H7 (cell line): ENCODE data around the gene SPRN. TPM values are rescaled to one million over a fixed set of nuclear protein-coding genes. Genes with fewer than 3 reads are reported as not detected.
A peak's percentile ranks its signal among the peaks of the same experiment; 100 is the strongest.
"Not testable (repeated sequence)": the region's sequence is repeated elsewhere in the genome, so short reads cannot be mapped to it uniquely, and the experiment has no call there.

ENCODE experiments used
- DNase-seq: peaks from one replicate; pipeline ENCODE4 v3.0.0; 2012
- H3K27me3 ChIP-seq: 2 replicates; pipeline ENCODE4 v1.6.0; 2011; ENCODE audit warnings: mild to moderate bottlenecking, low read length; ENCODE audit not compliant: control insufficient read depth, insufficient read depth
- H3K36me3 ChIP-seq: replicated peaks from 2 replicates; pipeline ENCODE4 v1.5.1; 2011; ENCODE audit warnings: low read length; ENCODE audit not compliant: control insufficient read depth, insufficient read depth
- H3K4me3 ChIP-seq: 2 replicates; pipeline ENCODE4 v1.5.1; 2011; ENCODE audit warnings: low read depth, mild to moderate bottlenecking, control low read depth, low read length, moderate library complexity; ENCODE audit not compliant: insufficient read depth
- total RNA-seq: library from RNA; depleted of rRNA; stranded (reverse); fragments of >200 nt; shearing (Covaris generic); gene quantifications from 2 replicates; pipeline ENCODE4 v1.2.3, GENCODE V29; 2014; rRNA removed

Gene SPRN, protein sequence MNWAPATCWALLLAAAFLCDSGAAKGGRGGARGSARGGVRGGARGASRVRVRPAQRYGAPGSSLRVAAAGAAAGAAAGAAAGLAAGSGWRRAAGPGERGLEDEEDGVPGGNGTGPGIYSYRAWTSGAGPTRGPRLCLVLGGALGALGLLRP
- 0.18 TPM in 1 of 2 replicates, not detected in the other for total RNA-seq

DNA sequence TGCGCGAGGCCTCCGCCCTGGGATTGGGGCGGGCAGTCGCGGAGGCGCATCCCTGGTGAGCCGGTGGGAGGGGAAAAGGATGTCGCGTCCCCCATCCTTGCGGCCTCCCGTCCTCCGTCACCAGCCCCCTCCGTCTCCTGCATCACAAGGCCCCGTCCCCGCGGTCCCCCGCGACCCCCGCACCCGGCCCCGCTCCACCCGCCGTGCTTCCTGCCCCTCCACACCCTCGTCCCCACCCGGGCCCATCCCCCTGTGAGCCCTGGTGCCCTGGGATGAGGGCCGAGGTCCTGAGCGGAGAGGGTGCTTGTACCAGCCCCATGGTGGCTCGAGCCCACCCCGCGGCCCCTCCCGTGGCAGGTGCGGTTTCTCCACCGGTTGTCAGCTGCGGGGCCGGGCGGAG, at the start of gene SPRN:
Gene SPRN, minus strand, starts transcription at position 25 of the 400 bp plus-strand sequence. CDS start 944 bp downstream, outside the sequence.
- H3K36me3 ChIP-seq, DNase-seq: not testable (repeated sequence)
- Histone ChIP-seq H3K27me3 (peaks cover 13% of the 10 kb centered on the region), H3K4me3 (peak within 1 kb of the TSS; percentile 19)

DNA sequence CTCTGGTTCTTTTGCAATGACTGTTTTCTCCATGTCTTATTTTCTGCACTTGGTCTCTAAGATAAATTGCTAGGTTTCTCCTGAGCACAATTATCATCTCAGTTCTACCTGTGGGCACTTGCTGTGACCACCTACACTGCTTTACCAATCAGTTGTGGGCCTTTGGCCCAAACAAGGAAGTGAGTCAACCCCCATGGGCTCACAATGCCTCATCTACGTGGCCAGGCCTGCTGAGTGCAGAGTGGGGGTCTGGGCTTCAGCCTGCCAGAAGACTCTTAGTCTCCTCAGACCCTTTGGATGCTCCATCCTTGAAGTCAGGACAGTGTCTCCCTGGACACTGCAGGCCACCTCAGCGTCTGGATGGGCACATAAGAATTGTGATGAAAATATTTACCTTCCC, 49.6 kb upstream of the SPRN start:
- Histone ChIP-seq H3K27me3 (no peaks in the 10 kb centered on the region), H3K4me3 (no peak overlapping the region), H3K36me3 (no peaks in the 10 kb centered on the region)
- DNase-seq: peak; percentile 14

DNA sequence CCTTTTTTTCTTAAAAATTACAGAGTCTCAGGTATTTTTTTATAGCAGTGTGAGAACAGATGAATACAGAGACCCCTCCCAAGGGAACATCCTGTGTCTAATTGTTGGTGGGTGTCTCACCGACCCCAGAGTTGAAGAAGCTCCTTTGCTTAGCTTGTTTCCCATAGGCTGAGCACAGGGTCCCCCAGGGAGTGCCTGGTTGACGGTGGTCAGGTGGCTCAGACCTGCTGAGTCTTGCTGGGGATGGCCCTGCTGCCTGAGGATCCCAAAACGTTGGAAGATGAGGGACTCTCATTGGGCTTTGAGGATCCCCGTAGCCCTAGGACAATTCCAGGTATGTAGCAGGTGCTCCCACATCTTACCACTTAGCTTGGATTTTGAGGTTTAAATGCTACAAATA, 48.8 kb upstream of the SPRN start:
- DNase-seq: no peak
- no peak overlapping the region for H3K4me3 ChIP-seq
- H3K36me3 ChIP-seq: no peaks in the 10 kb centered on the region
- H3K27me3 ChIP-seq: no peaks in the 10 kb centered on the region

DNA sequence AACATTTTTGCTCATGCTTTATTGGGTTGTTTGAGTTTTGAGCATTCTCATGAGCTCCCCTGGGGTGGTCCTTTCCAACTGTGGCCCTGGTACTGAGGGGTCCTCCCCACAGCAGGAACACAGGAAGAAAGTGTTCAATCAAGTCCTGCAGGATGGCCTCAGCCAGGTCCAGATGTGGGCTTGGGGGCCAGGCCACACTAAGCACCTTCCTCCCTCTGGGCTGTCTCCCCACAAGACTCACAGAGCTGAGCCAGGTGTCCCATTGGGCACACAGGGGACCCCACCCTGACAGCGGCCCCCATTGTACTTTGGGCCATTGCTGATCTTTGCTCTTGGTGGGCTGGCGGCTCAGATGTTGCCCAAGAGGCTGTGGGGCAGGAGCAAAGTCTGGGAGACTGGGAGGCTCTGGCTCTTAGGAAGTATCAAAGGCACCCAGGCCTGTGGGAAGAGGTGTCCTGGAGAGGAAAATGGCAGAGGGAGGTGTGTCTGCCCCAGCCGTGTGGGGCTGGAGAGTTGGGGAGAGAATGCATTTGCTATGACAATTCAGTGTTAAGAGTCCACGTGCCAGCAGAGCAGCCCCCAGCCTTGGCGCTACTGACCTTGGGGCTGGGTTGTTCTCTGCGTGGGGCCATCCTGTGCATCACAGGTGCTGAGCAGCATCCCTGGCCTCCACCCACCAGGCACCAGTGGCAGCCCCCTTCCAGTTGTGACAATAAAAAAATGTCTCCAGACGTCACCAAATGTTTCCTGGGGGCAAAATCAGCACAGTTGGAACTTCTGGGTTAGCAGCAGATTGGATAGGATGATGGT, 47.1 kb upstream of the SPRN start:
- Histone ChIP-seq H3K27me3 (no peaks in the 10 kb centered on the region), H3K4me3 (no peak overlapping the region), H3K36me3 (no peaks in the 10 kb centered on the region)
- no peak for DNase-seq

DNA sequence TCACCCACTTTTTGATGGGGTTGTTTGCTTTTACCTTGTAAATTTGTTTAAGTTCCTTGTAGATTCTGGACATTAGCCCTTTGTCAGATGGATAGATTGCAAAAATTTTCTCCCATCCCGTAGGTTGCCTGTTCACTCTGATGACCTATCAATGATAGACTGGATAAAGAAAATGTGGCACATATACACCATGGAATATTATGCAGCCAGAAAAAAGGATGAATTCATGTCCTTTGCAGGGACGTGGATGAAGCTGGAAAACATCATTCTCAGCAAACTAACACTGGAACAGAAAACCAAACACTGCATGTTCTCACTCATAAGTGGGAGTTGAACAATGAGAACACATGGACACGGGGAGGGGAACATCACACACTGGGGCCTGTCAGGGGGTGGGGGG, 44.8 kb upstream of the SPRN start:
- not testable (repeated sequence) for H3K4me3 ChIP-seq, H3K36me3 ChIP-seq, DNase-seq, H3K27me3 ChIP-seq

DNA sequence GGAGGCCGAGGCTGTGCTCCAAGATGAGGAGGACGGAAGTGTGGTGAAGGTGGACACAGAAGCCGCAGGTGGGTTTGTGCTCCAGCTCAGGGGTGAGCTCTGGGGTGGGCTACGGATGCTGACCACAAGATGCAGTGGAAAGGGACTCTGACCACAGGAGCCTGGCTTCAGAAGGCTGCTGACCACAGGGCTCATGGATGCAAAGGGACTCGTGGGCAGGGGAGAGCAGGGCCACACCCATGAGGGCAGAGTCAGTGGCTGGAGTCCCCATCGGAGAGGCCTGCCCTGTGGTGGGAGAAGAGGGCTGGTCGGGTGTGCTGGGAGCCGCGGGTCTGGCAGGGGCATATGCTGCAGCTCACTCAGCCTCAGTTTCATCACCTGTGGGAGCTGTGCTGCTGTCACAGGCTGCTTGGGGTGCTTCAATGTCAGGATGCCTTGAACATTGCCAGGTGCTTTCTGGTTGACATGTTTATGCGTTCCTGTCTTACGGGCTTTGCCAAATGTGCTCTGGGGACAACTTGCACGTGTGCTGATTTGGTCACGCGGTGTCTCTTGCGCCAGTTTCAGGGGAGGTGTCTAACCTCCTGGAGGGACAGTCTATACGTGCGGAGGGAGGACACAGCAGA, 43.0 kb upstream of the SPRN start:
- no peaks in the 10 kb centered on the region for H3K36me3 ChIP-seq
- H3K4me3 ChIP-seq: no peak overlapping the region
- no peaks in the 10 kb centered on the region for H3K27me3 ChIP-seq
- peak; percentile 26 for DNase-seq

DNA sequence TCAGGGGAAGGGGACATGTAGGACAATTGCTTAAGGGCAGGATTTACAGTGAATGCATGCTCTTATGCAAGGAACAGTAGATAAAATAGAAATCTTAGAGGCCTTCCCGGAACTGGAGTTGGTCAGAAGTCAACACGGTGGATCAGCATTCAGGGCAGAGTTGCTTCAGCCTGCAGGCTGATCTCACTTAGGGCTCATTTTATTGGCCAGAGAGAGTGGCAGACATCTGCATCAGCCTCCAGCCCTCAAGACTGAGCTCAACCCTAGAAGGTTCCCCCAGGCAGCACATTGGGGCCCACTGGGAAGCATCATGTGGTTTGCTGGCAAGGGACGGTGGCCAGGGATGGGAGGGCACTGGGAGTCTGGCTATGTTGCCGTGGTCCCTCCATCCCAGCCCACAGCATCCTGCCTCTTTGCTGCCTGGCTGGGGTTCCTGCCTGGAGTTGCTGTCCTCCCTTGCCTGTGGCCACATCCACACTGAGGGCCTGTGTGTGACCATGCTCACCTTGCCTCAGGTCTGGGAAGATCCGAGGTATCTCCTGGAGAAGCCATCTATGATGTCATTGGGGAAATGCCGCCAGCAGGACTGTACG, 42.4 kb upstream of the SPRN start:
- DNase-seq: peak; percentile 16
- Histone ChIP-seq H3K4me3 (no peak overlapping the region), H3K27me3 (no peaks in the 10 kb centered on the region), H3K36me3 (no peaks in the 10 kb centered on the region)

DNA sequence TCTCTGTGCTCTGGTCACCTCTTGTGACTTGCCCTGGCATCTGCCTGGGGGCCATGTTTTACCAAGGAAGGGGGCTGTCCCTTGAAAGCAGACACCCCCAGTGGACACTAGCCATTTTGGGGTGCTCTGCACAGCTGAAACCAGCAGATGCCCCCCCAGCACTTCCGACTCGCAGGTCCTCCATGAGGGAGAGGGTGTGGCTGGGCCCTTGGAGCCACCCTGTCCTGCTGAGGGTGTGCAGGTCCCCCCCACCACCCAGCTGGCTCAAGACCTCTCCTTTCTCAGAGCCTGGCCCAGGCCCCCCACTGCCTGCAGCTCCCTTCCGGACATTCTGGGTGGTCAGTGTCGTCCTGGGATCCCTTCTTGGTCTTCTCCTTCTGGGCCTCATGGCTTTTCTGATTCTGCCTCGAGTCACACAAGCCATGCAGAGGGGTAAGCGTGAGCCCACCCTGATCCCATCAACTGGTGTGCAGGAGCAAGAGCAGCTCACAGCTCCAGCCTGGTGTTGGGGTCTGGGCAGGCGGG, 41.6 kb upstream of the SPRN start:
- Histone ChIP-seq H3K36me3 (no peaks in the 10 kb centered on the region), H3K4me3 (no peak overlapping the region), H3K27me3 (no peaks in the 10 kb centered on the region)
- peak; percentile 21 for DNase-seq

DNA sequence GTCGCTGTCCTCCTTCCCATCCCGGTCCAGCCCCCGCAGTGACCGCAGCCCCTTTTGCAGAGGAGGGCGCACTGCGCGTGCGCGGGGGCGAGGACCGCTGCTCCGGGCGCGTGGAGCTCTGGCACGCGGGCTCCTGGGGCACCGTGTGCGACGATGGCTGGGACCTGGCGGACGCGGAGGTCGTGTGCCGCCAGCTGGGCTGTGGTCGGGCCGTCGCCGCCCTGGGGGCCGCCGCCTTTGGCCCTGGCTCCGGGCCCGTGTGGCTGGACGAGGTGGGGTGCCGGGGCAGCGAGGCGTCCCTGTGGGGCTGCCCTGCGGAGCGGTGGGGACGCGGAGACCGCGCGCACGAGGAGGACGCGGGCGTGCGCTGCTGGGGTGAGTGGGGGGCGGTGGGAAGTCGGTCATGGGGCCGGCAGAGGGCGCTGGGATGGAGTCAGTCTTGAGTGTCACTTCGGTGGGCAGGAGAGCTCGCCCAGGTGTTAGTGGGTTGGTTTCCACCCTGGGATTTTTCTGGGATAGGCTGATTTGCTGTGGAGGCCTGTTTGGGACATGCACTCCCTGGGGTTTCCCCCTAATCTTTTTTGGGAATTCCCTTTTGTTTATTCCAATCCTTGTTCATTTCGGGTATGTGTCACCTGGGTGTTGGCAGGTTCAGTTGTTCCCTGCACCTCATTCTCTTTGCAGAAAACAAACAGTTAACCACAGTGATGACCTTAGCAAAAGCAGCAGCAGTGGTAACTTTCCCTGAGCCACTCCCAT, 40.9 kb upstream of the SPRN start:
- no peak overlapping the region for H3K4me3 ChIP-seq
- peak; percentile 46 for DNase-seq
- no peaks in the 10 kb centered on the region for H3K36me3 ChIP-seq
- H3K27me3 ChIP-seq: no peaks in the 10 kb centered on the region

DNA sequence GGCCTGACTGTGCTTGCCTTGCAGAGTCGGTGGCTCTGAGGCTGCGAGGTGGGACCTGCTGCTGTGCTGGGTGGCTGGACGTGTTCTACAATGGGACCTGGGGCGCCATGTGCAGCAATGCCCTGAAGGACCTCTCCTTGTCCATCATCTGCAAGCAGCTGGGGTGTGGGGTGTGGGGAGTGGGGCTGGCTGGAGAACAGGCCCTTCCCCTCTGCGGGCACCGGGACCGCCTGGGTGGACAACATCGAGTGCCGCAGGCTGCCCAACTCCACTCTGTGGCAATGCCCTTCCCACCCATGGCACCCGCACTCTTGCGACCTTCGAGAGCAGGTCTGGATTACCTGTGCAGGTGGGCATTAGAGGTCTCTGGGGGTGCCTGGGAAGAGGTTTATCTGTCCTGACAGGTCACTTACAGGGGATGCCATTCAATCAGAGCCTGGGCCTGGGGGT, 40.2 kb upstream of the SPRN start:
- no peak overlapping the region for H3K4me3 ChIP-seq
- no peaks in the 10 kb centered on the region for H3K27me3 ChIP-seq
- DNase-seq: no peak
- no peaks in the 10 kb centered on the region for H3K36me3 ChIP-seq

DNA sequence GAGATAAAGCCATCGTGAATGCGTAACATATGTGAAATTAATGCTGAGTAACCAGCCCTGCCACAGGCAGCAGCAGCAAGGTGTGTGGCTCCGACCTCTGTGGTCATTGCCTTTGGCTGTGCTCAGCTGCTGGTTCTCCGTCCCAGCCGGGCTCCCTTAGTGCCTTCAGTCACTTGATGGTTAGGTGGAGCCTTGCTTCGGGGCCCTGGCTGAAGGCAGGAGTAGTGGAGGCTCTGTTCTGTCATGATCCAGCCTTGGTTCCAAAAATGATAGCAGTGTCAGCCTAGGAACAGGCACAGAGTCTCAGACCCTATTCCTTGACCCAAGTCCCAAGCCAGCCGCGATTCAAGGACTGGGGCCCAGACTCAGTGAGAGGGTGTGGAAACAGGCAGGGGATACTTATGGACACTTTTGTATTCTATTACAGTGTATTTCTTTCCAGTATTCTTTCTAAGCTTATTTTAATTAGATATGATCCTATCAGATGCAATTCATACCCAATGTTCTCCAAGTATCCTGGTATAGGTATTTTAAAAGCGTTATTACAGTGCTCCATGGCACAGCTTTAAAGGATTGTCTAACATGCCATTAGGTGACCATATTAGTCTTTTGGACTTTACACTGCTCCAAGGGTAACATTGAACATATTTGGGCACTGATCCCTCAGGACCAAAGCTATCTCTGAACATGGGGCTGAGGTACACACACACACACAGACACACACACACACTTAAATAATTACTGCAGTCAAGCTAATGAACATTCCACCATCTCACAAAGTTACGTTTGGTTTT, 38.3 kb upstream of the SPRN start:
- H3K27me3 ChIP-seq: no peaks in the 10 kb centered on the region
- H3K36me3 ChIP-seq: no peaks in the 10 kb centered on the region
- H3K4me3 ChIP-seq: no peak overlapping the region
- peak; percentile 10 for DNase-seq

DNA sequence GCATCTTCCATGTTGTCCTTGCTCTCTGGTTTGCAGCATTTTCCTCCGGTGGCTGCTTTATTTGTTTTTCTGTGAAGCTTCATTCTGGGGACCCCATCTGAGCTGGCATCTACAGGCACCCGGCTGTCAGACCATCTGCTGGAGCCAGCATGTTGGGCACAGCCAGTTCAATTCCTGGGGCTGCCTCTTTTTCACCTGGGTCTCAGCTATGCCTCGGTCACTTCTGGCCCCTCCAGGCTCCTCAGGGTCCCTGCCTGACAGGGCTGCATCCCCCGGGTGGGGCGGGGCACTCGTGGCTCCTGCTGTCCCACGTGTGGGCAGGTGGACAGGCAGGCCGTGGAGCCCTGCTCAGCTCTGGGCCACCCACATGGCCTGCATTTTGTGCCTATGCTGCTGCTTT, 37.4 kb upstream of the SPRN start:
- H3K4me3 ChIP-seq: no peak overlapping the region
- H3K36me3 ChIP-seq: no peaks in the 10 kb centered on the region
- DNase-seq: peak; percentile 11
- no peaks in the 10 kb centered on the region for H3K27me3 ChIP-seq

DNA sequence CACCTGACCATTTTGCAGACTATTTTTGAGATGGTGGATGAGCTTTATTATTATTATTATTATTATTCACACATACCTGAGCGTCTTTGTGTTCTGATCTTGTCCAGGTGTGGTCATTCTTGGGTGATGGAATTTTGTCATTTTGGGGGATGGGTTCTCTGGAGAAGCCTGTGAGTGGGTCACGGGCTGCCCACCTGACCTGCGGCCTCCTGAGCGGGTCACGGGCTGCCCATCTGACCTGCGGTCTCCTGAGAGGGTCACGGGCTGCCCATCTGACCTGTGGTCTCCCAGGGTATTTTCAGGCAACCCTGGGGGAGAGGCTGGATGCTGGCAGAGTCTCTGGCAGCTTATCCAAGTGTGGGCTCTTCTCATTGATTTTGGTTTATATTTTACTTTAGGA, 36.6 kb upstream of the SPRN start:
- DNase-seq: peak; percentile 18
- no peak overlapping the region for H3K4me3 ChIP-seq
- H3K27me3 ChIP-seq: no peaks in the 10 kb centered on the region
- H3K36me3 ChIP-seq: no peaks in the 10 kb centered on the region
